ENCODE data around the gene SOX4. TPM values are rescaled to one million over a fixed set of nuclear protein-coding genes. Genes with fewer than 3 reads are reported as not detected.

Gene SOX4
- total RNA-seq, 1 donor, result 12.4 TPM

GRCh38 chr6:21560249-21560648 lies 33.3 kb upstream of the SOX4 start:
- DNase-seq (ENCODE audit: low read depth), result no peak
- no peak overlapping the region for H3K4me3 ChIP-seq (ENCODE audit: low read depth, low read length)
- TF ChIP-seq, protein P1, sequence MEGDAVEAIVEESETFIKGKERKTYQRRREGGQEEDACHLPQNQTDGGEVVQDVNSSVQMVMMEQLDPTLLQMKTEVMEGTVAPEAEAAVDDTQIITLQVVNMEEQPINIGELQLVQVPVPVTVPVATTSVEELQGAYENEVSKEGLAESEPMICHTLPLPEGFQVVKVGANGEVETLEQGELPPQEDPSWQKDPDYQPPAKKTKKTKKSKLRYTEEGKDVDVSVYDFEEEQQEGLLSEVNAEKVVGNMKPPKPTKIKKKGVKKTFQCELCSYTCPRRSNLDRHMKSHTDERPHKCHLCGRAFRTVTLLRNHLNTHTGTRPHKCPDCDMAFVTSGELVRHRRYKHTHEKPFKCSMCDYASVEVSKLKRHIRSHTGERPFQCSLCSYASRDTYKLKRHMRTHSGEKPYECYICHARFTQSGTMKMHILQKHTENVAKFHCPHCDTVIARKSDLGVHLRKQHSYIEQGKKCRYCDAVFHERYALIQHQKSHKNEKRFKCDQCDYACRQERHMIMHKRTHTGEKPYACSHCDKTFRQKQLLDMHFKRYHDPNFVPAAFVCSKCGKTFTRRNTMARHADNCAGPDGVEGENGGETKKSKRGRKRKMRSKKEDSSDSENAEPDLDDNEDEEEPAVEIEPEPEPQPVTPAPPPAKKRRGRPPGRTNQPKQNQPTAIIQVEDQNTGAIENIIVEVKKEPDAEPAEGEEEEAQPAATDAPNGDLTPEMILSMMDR (IDR thresholded peaks at IDR 0.05; ENCODE audit: insufficient read depth, low read length), result no peak

- no peak for DNase-seq (ENCODE audit: low read depth)
- no peak overlapping the region for H3K4me3 ChIP-seq (ENCODE audit: low read depth, low read length)
- TF ChIP-seq, protein P1 (IDR thresholded peaks at IDR 0.05; ENCODE audit: insufficient read depth, low read length), result no peak
These were observed 28.1 kb upstream of the SOX4 start for GRCh38 chr6:21565431-21565830.

- TF ChIP-seq, protein P1 (IDR thresholded peaks at IDR 0.05; ENCODE audit: insufficient read depth, low read length), result no peak
- no peak overlapping the region for H3K4me3 ChIP-seq (ENCODE audit: low read depth, low read length)
- no peak for DNase-seq (ENCODE audit: low read depth)
These were observed 15.0 kb upstream of the SOX4 start for GRCh38 chr6:21578523-21578922.

DNA sequence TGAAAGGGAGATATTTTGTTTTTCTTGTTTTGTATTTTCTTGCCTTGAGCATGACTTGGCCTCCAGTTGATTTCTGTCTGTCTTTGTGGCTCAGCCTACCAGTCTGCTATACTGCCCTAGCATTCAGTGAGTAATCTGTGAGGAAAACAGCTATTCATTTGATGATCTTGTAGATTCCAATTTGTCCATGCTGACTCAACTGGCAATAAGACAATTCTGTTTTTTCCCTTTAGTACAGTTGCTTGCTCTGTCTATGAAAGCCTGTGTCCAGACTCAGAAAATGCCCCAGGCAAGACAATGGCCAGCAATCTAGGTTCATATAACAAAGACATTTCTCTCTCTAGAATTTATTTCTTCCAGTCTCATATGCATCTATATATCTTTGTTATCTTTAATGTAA lies 10.9 kb upstream of the SOX4 start:
- no peak overlapping the region for H3K4me3 ChIP-seq (ENCODE audit: low read depth, low read length)
- TF ChIP-seq, protein P1 (IDR thresholded peaks at IDR 0.05; ENCODE audit: insufficient read depth, low read length), result no peak
- peak; percentile 10 for DNase-seq (ENCODE audit: low read depth)

- TF ChIP-seq, protein P1 (IDR thresholded peaks at IDR 0.05; ENCODE audit: insufficient read depth, low read length), result no peak
- no peak overlapping the region for H3K4me3 ChIP-seq (ENCODE audit: low read depth, low read length)
- DNase-seq (ENCODE audit: low read depth), result no peak
These were observed 7.3 kb upstream of the SOX4 start for GRCh38 chr6:21586300-21586699.

DNA sequence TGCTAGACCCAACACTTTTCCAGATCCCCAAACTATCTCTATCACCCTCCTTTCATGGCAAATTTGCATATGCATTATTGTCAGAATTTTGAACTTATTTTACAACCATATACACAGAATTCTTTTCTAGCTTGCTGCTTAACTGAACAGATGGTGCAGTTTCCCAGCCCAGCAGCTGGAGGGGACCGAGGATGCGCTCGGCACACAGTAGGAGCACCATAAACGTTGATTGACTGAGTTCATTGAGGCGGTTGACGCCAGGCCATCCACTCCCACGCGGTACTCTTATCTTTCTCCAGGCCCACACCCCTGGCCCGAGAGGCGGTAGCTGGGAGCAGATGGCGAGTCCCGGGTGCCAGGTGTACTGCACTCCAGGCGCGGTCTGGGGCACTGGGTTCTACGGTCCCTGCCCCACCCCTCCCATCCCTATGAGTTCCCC lies 6.8 kb upstream of the SOX4 start:
- TF ChIP-seq, protein P1 (IDR thresholded peaks at IDR 0.05; ENCODE audit: insufficient read depth, low read length), result no peak
- no peak for DNase-seq (ENCODE audit: low read depth)
- peak overlapping the region; percentile 77 for H3K4me3 ChIP-seq (ENCODE audit: low read depth, low read length)

Measured in fibroblast of the aortic adventitia (primary cell).